ENCODE data around the gene PCK2. TPM values are rescaled to one million over a fixed set of nuclear protein-coding genes. Genes with fewer than 3 reads are reported as not detected.

PCK2 gene
- total and polyA plus RNA-seq, 2 donors (not counting 3 experiments of a cell fraction or from before 2014, with no cell fraction given): 23.5 to 24.5 TPM

DNA sequence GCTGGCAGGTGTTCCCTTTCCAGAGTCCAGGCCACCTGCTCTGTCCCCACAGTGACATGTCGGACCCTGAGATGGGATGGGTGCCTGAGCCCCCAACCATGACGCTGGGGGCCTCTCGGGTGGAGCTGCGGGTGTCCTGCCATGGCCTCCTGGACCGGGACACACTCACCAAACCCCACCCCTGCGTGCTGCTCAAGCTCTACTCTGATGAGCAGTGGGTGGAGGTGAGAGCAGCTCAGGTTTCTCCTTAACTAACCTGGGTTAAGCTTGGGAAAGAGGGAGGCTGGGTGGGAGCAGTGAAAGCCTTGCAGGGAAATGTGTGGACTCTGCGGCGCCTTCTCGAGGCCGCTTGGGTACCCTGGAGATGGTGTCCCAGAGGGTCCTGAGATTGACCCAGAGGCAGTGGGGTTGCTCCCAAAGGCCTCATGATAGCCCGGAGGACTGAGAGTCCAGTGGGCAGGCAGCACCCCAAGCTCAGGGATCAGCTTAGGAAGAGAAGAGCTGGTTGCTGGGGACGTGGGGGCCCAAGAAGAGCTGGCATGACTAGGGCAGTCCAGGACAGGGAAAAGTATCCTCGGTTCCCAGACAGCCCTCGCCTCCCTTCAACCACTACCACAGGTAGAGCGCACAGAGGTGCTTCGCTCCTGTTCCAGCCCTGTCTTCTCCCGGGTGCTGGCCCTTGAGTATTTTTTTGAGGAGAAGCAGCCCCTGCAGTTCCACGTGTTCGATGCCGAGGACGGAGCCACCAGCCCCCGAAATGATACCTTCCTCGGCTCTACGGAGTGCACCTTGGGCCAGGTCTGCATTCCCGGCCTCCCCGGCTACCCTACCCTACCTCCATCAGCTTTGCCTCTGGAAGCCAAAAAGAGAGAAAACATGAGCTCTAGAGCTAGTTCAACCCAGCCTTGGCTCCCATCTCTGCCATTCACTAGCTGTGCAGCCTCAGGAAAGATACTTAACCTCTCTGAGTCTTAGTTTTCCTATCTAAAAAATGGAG is 20.9 kb upstream of the PCK2 start:
- Histone ChIP-seq H3K27me3 (ENCODE audit: control insufficient read depth in 2 of 2, insufficient read depth in 2 of 2, low read length in 2 of 2) (no peaks in the 10 kb centered on the region), H3K27ac (ENCODE audit: insufficient read depth, low read depth, low read length) (no peak overlapping the region), H3K4me2 (ENCODE audit: insufficient read depth, low read length) (no peak overlapping the region), H4K20me1 (replicated peaks; ENCODE audit: control insufficient read depth, extremely low read depth, insufficient read depth, low read length) (no peaks in the 10 kb centered on the region), H3K9me1 (replicated peaks; ENCODE audit: control insufficient read depth, extremely low read depth, insufficient read depth, low read length) (no peaks in the 10 kb centered on the region), H3K79me2 (ENCODE audit: control insufficient read depth, insufficient read depth, low read length) (no peaks in the 10 kb centered on the region), H3K4me1 (ENCODE audit: control insufficient read depth, extremely low read depth, insufficient read depth, low read length) (no peaks in the 10 kb centered on the region), H3K4me3 (replicated peaks in 1 of 3; ENCODE audit: insufficient read depth in 1 of 3, low read depth in 1 of 3, low read length in 3 of 3) (no peak overlapping the region), H3K36me3 (ENCODE audit: control insufficient read depth in 2 of 2, extremely low read depth in 1 of 2, insufficient read depth in 2 of 2, low read length in 2 of 2) (no peaks in the 10 kb centered on the region), H3K9me3 (replicated peaks; ENCODE audit: control insufficient read depth, insufficient read depth, low read length) (no peaks in the 10 kb centered on the region), H3K9ac (replicated peaks; ENCODE audit: extremely low read depth, insufficient read depth, low read length) (no peak overlapping the region), H2AFZ (ENCODE audit: low read depth, low read length) (no peak overlapping the region)
- dilution Hi-C loops (cut with MboI; ENCODE audit: extremely low pct_ligation_motif_present, low sequenced_read_pairs) (no loop called here), intact Hi-C loops (cut with micrococcal nuclease) (no loop called here)
- no peak for DNase-seq (ENCODE audit: low read depth, low spot score)
- POLR2A ChIA-PET: no interaction called here
- CTCF ChIA-PET: interaction anchor here (1.1 to 1.6 kb wide), 4 partner anchors 15 to 36 kb away, joined by 3 to 5 read pairs (median 4); no protein-coding TSS in a partner anchor
- BruUV-seq (replicated peaks): no TSS peak
- FAIRE-seq: no peak
- no peak for TF ChIP-seq FOS (IDR thresholded peaks at IDR 0.05; ENCODE audit: borderline replicate concordance, insufficient read depth, low read length)
- TF ChIP-seq EZH2 (IDR thresholded peaks at IDR 0.05; ENCODE audit: borderline replicate concordance, low read depth, low read length, severe bottlenecking): no peak
- no peak for TF ChIP-seq POLR2AphosphoS5 (IDR thresholded peaks at IDR 0.05; ENCODE audit: insufficient read depth, low read depth, low read length)
- TF ChIP-seq JUN (IDR thresholded peaks at IDR 0.05; ENCODE audit: borderline replicate concordance, insufficient read depth, insufficient read length, low read depth): no peak
- no peak for TF ChIP-seq MYC (IDR thresholded peaks at IDR 0.05; ENCODE audit: low read depth, low read length)
- TF ChIP-seq, protein P1, sequence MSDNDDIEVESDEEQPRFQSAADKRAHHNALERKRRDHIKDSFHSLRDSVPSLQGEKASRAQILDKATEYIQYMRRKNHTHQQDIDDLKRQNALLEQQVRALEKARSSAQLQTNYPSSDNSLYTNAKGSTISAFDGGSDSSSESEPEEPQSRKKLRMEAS (IDR thresholded peaks at IDR 0.05; ENCODE audit: insufficient read depth, insufficient read length): no peak
- no peak for TF ChIP-seq POLR2A (IDR thresholded peaks at IDR 0.05; ENCODE audit: low read depth, low read length)
- TF ChIP-seq, protein P2, sequence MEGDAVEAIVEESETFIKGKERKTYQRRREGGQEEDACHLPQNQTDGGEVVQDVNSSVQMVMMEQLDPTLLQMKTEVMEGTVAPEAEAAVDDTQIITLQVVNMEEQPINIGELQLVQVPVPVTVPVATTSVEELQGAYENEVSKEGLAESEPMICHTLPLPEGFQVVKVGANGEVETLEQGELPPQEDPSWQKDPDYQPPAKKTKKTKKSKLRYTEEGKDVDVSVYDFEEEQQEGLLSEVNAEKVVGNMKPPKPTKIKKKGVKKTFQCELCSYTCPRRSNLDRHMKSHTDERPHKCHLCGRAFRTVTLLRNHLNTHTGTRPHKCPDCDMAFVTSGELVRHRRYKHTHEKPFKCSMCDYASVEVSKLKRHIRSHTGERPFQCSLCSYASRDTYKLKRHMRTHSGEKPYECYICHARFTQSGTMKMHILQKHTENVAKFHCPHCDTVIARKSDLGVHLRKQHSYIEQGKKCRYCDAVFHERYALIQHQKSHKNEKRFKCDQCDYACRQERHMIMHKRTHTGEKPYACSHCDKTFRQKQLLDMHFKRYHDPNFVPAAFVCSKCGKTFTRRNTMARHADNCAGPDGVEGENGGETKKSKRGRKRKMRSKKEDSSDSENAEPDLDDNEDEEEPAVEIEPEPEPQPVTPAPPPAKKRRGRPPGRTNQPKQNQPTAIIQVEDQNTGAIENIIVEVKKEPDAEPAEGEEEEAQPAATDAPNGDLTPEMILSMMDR (IDR thresholded peaks at IDR 0.05; ENCODE audit: extremely low read depth in 1 of 2, insufficient read depth in 1 of 2, low read depth in 1 of 2, low read length in 2 of 2): no peak
- no peak for TF ChIP-seq GATA2 (IDR thresholded peaks at IDR 0.05; ENCODE audit: insufficient read depth, insufficient read length, low read depth, low read length)
